ENCODE measurements around the gene TIAM1.

TIAM1 gene

GRCh38 chr21:31140025-31140424 lies 204.0 kb downstream of the TIAM1 start:
- no peak for DNase-seq (ENCODE audit: low read depth)
- no peak for TF ChIP-seq CTCF (IDR thresholded peaks at IDR 0.05; ENCODE audit: low read depth, low read length, missing control alignments)
- H3K4me3 ChIP-seq (ENCODE audit: low read depth, low read length), result no peak overlapping the region

- TF ChIP-seq CTCF (IDR thresholded peaks at IDR 0.05; ENCODE audit: low read depth, low read length, missing control alignments), result no peak
- H3K4me3 ChIP-seq (ENCODE audit: low read depth, low read length), result no peak overlapping the region
- no peak for DNase-seq (ENCODE audit: low read depth)
Measured at GRCh38 chr21:31137960-31138359, 206.1 kb downstream of the TIAM1 start.

GRCh38 chr21:31136891-31137290 lies 207.2 kb downstream of the TIAM1 start:
- TF ChIP-seq CTCF (IDR thresholded peaks at IDR 0.05; ENCODE audit: low read depth, low read length, missing control alignments), result peak; percentile 63
- DNase-seq (ENCODE audit: low read depth), result no peak
- H3K4me3 ChIP-seq (ENCODE audit: low read depth, low read length), result no peak overlapping the region

- DNase-seq (ENCODE audit: low read depth), result no peak
- no peak for TF ChIP-seq CTCF (IDR thresholded peaks at IDR 0.05; ENCODE audit: low read depth, low read length, missing control alignments)
- no peak overlapping the region for H3K4me3 ChIP-seq (ENCODE audit: low read depth, low read length)
Measured at GRCh38 chr21:31135531-31136184, 208.4 kb downstream of the TIAM1 start.

GRCh38 chr21:31133243-31133830 lies 210.7 kb downstream of the TIAM1 start:
- DNase-seq (ENCODE audit: low read depth), result no peak
- H3K4me3 ChIP-seq (ENCODE audit: low read depth, low read length), result no peak overlapping the region
- no peak for TF ChIP-seq CTCF (IDR thresholded peaks at IDR 0.05; ENCODE audit: low read depth, low read length, missing control alignments)

GRCh38 chr21:31132574-31133242 lies 211.4 kb downstream of the TIAM1 start:
- H3K4me3 ChIP-seq (ENCODE audit: low read depth, low read length), result no peak overlapping the region
- DNase-seq (ENCODE audit: low read depth), result peak; percentile 79
- no peak for TF ChIP-seq CTCF (IDR thresholded peaks at IDR 0.05; ENCODE audit: low read depth, low read length, missing control alignments)

Measured in GM12864 (cell line).